Measurements from ENCODE around the gene SPACA7. TPM values are rescaled to one million over a fixed set of nuclear protein-coding genes. Genes with fewer than 3 reads are reported as not detected.
"Not testable (repeated sequence)": the region's sequence is repeated elsewhere in the genome, so short reads cannot be mapped to it uniquely, and the experiment has no call there.

SPACA7 gene
- total and polyA plus RNA-seq, 2 experiments from 2014 or later: not detected

DNA sequence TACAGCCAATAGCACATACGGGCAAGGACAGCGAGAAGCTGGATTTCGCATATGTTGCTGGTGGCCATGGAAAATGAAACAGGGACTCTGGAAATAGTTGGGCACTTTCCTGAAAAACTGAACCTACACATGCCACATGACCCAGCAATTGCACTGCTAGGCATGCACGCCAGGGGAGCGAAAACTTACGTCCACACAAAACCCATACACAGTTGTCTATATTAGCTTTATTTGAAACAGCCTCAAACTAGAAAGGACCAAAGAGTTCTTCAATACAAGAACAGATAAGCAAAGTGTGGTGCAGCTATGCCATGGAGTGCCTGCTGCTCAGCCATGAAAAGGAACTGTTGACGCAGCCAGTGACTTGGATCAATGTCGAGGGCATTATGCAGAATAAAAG, 7.3 kb upstream of the SPACA7 start:
- peaks cover 3% of the 10 kb centered on the region for H3K27me3 ChIP-seq
- no peak overlapping the region for H3K4me3 ChIP-seq
- TF ChIP-seq CTCF (IDR thresholded peaks at IDR 0.05; ENCODE audit: low read depth, low read length): no peak
- H3K36me3 ChIP-seq: no peaks in the 10 kb centered on the region
- DNase-seq (ENCODE audit: low read depth in 1 of 2, low spot score in 1 of 2): no peak
- H3K27ac ChIP-seq: no peak overlapping the region
- H3K4me1 ChIP-seq (ENCODE audit: low read depth): no peaks in the 10 kb centered on the region
- no peaks in the 10 kb centered on the region for H3K9me3 ChIP-seq (ENCODE audit: low read depth)

DNA sequence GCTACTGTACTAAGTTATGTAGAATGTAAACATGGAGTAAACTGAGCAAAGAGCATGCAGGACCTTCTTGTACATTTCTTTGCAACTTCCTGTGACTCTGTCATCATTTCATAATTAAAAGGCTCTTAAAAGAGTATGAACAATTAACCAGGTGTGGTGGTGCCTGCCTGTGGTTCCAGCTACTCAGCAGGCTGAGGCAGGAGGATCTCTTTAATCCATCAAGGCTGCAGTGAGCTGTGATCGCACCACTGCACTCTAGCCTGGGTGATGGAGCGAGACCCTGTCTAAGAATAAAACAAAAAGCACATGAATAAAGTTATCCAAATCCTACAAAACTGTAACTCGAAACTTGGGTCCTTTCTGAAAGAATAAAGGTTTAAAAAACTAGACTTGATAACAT, 5.8 kb upstream of the SPACA7 start:
- no peak overlapping the region for H3K4me3 ChIP-seq
- H3K9me3 ChIP-seq (ENCODE audit: low read depth): no peaks in the 10 kb centered on the region
- H3K27me3 ChIP-seq: peaks cover 3% of the 10 kb centered on the region
- no peak overlapping the region for H3K27ac ChIP-seq
- no peak for TF ChIP-seq CTCF (IDR thresholded peaks at IDR 0.05; ENCODE audit: low read depth, low read length)
- no peak for DNase-seq (ENCODE audit: low read depth in 1 of 2, low spot score in 1 of 2)
- H3K36me3 ChIP-seq: no peaks in the 10 kb centered on the region
- no peaks in the 10 kb centered on the region for H3K4me1 ChIP-seq (ENCODE audit: low read depth)

GRCh38 chr13:112374271-112374670, 1.9 kb upstream of the SPACA7 start:
- peaks cover 3% of the 10 kb centered on the region for H3K27me3 ChIP-seq
- H3K36me3 ChIP-seq: no peaks in the 10 kb centered on the region
- no peaks in the 10 kb centered on the region for H3K4me1 ChIP-seq (ENCODE audit: low read depth)
- no peak overlapping the region for H3K27ac ChIP-seq
- TF ChIP-seq CTCF (IDR thresholded peaks at IDR 0.05; ENCODE audit: low read depth, low read length): no peak
- H3K4me3 ChIP-seq: no peak overlapping the region
- no peaks in the 10 kb centered on the region for H3K9me3 ChIP-seq (ENCODE audit: low read depth)
- DNase-seq (ENCODE audit: low read depth in 1 of 2, low spot score in 1 of 2): no peak

DNA sequence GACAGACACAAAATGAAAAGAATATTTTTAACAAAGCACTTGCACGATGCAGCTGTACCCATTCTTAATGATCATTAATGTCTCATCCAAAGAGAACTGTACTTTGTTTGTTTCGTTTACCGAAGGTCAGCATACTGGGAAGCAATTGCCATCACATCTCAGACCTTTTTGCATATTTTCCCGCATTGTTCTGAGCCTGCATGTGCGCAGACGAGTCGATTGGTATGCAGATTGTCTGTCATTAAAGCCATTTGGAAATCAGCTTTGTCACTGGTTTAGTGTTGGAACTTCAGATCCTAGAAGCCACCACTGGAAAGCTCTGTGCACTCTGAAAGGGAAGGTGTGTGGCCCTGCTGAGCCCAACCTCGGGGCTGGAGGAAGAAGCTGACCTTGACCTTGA, 15.6 kb downstream of the SPACA7 start:
- Histone ChIP-seq H3K4me1 (ENCODE audit: low read depth) (no peaks in the 10 kb centered on the region), H3K36me3 (no peaks in the 10 kb centered on the region), H3K4me3 (no peak overlapping the region), H3K27me3 (no peaks in the 10 kb centered on the region), H3K9me3 (ENCODE audit: low read depth) (no peaks in the 10 kb centered on the region), H3K27ac (no peak overlapping the region)
- no peak for DNase-seq (ENCODE audit: low read depth in 1 of 2, low spot score in 1 of 2)
- no peak for TF ChIP-seq CTCF (IDR thresholded peaks at IDR 0.05; ENCODE audit: low read depth, low read length)

- H3K4me1 ChIP-seq (ENCODE audit: low read depth): no peaks in the 10 kb centered on the region
- H3K36me3 ChIP-seq: no peaks in the 10 kb centered on the region
- DNase-seq (ENCODE audit: low read depth in 1 of 2, low spot score in 1 of 2): no peak
- H3K27me3 ChIP-seq: no peaks in the 10 kb centered on the region
- no peak for TF ChIP-seq CTCF (IDR thresholded peaks at IDR 0.05; ENCODE audit: low read depth, low read length)
- no peak overlapping the region for H3K4me3 ChIP-seq
- no peaks in the 10 kb centered on the region for H3K9me3 ChIP-seq (ENCODE audit: low read depth)
- H3K27ac ChIP-seq: no peak overlapping the region
Observed at GRCh38 chr13:112392719-112393118, 16.6 kb downstream of the SPACA7 start.

GRCh38 chr13:112395022-112395421, 18.9 kb downstream of the SPACA7 start:
- H3K36me3 ChIP-seq; H3K27me3 ChIP-seq; H3K4me3 ChIP-seq; H3K9me3 ChIP-seq (ENCODE audit: low read depth); H3K4me1 ChIP-seq (ENCODE audit: low read depth); H3K27ac ChIP-seq; DNase-seq (ENCODE audit: low read depth in 1 of 2, low spot score in 1 of 2): not testable (repeated sequence)

GRCh38 chr13:112395941-112396340, 19.8 kb downstream of the SPACA7 start:
- not testable (repeated sequence) for H3K4me3 ChIP-seq; H3K27me3 ChIP-seq; H3K9me3 ChIP-seq (ENCODE audit: low read depth); H3K4me1 ChIP-seq (ENCODE audit: low read depth); DNase-seq (ENCODE audit: low read depth in 1 of 2, low spot score in 1 of 2); H3K27ac ChIP-seq; H3K36me3 ChIP-seq
